BJ (cell line): ENCODE measurements around the gene LTF. TPM values are rescaled to one million over a fixed set of nuclear protein-coding genes. Genes with fewer than 3 reads are reported as not detected.

Experiments used
- CTCF ChIA-PET: fragments of 350-600 bp; formaldehyde crosslinking; extraction: SDS; loops from one replicate; lab custom pipeline; 2021; ENCODE audit warnings: antibody characterized with exemption, inconsistent platforms; lab: Yijun Ruan, JAX
- POLR2A ChIA-PET: fragments of 300-600 bp; sonication (Branson Sonifier 250); formaldehyde crosslinking; extraction: SDS; loops from one replicate; lab custom pipeline; 2021; ENCODE audit warnings: antibody characterized with exemption; lab: Charles Lee
- DNase-seq: peaks from one replicate; pipeline ENCODE4 v3.0.0-alpha.2; 2011; ENCODE audit warnings: low read depth
- H3K27me3 ChIP-seq: 2 replicates; pipeline ENCODE4 v1.6.0; 2011; ENCODE audit warnings: low read length; ENCODE audit not compliant: control insufficient read depth, insufficient read depth
- H3K36me3 ChIP-seq: 2 replicates; pipeline ENCODE4 v1.5.1; 2011; ENCODE audit warnings: low read length; ENCODE audit not compliant: control insufficient read depth, insufficient read depth
- H3K4me3 ChIP-seq: 2 replicates; pipeline ENCODE4 v1.5.1; 2011; ENCODE audit warnings: low read depth, mild to moderate bottlenecking, control low read depth, low read length
- polyA plus RNA-seq: library from polyadenylated mRNA; depleted of rRNA; stranded (reverse); fragments of >200 nt; gene quantifications from 2 replicates; pipeline ENCODE4 v1.2.3, GENCODE V29; 2011
- TF ChIP-seq, protein P1 (sequence below): IDR thresholded peaks from 2 replicates; pipeline ENCODE4 v1.5.1; 2011; ENCODE audit warnings: low read depth, mild to moderate bottlenecking, control low read depth, inconsistent platforms, low read length, moderate library complexity; ENCODE audit not compliant: insufficient read depth

LTF gene
- polyA plus RNA-seq, 1 experiment: not detected

DNA sequence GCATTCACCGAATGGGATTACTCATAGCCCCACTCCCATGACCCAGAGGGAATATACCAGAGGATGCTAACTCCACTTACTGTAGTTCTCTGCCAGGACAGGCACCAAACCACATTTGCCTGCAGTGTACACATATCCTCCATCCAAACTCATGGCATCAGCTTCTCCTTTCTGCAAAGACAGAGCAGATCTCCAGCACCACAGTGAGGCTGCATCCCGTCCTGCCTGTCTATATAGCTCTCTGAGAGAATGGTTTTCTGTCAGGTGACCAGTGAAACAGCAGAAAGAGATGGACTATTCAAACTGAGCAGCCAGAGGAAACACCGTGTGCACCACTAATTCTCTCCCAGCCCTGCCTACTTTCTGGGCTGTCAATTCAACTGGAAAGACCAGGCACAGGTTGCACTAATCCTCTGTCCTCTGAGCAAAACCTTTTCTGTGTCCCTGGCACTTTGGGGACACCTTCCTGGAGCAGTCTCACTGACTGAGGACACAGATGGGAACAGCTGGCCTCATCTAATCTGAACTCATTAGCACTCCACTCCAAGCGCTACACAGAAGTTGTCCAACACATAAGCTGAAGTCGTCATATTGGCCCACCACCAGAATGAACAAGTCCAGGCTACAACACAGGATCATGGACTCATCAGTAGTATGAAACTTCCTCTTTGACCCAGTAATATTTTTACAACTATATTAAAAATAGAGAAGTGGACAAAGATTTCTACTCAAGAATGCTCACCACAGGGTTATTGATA is 17.3 kb downstream of the LTF start:
- H3K27me3 ChIP-seq: peaks cover 4% of the 10 kb centered on the region
- CTCF ChIA-PET: no interaction called here
- no peak for DNase-seq
- POLR2A ChIA-PET: no interaction called here
- no peaks in the 10 kb centered on the region for H3K36me3 ChIP-seq
- TF ChIP-seq, protein P1, sequence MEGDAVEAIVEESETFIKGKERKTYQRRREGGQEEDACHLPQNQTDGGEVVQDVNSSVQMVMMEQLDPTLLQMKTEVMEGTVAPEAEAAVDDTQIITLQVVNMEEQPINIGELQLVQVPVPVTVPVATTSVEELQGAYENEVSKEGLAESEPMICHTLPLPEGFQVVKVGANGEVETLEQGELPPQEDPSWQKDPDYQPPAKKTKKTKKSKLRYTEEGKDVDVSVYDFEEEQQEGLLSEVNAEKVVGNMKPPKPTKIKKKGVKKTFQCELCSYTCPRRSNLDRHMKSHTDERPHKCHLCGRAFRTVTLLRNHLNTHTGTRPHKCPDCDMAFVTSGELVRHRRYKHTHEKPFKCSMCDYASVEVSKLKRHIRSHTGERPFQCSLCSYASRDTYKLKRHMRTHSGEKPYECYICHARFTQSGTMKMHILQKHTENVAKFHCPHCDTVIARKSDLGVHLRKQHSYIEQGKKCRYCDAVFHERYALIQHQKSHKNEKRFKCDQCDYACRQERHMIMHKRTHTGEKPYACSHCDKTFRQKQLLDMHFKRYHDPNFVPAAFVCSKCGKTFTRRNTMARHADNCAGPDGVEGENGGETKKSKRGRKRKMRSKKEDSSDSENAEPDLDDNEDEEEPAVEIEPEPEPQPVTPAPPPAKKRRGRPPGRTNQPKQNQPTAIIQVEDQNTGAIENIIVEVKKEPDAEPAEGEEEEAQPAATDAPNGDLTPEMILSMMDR: no peak
- H3K4me3 ChIP-seq: no peak overlapping the region

DNA sequence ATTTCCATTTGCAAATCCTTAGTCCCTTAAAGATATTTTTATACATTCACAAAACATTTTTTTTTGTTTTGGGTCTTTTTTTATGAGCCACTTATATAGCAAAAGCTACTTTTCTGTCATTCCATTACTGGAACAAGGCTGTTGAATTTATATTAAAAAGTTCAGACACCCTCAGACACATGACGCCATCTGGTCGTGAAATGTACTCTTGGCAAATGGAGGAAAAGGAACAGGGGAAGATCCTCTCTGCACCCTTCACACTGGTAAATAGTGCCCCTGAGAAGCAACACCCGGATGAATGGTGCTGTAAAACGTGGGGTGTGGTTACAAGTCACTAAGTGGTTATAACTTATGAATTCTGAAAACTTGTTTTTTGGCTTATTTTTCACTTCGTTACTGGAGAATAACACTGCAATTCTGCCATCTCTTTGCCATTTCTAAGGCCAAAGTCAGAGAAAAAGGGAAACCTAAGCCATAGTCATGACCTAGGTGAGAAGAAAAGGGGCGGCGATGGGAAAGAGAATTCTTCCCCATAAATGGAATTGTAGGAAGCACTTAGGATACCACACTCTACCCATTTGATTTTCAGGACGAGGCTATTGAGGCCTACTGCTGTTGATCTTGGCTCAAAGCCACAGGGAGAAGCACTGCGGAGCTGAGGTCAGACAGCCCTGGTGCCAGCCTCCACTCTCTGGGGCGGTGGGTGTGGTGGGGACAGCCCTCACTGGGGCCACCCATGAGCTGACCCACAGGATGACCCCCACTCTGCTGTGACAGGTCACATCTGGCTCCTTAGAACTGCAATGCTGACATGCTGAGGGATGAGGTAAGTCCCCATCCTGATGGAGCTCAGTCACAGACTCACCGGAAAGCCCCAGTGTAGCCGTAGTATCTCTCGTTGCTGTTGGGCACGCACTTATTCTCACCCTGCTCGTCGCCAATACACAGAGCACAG is 21.9 kb downstream of the LTF start:
- ChIA-PET CTCF (interaction anchor here (0.6 to 1.4 kb wide), 5 partner anchors 12 to 249 kb away, joined by 3 read pairs; no protein-coding TSS in a partner anchor), POLR2A (no interaction called here)
- Histone ChIP-seq H3K27me3 (peaks cover 6% of the 10 kb centered on the region; the same call in 1 of the 2 replicates), H3K36me3 (no peaks in the 10 kb centered on the region), H3K4me3 (no peak overlapping the region)
- DNase-seq: no peak
- TF ChIP-seq, protein P1: no peak

DNA sequence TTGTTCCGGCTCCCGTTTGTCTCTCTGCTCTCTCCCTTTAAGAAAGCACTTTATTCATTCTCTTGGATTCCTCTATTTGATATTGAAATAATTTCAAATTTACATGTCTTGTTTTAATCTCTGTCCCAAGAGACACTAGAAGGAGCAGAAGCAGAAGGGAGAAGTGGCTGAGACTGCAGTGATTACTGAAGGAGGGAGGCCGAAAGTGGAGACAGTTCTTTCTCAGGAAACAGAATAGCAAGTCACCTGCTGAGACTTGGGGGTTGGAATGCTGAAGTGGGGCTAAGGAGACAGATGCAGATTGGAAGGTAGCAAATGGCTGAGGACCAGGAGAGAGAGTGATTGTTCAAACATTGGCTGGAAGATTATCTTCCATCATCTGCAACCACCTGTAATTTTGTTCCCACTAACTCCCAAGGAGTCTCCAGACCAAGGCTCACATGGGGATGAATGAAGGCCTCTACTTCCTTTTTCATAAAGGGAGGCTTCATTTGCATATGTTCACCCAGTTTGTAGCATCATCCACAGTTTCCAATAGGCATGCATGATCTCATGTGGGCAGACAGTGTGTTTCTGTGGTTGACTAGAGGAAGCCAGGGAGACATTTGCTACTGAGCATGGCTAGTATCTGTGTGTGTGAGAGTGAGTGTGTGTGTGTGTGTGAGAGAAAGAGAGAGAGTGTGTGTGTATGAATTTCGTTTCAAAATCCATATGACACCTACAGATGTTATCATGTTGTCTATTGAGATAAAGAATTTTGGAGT is 24.0 kb downstream of the LTF start:
- no peaks in the 10 kb centered on the region for H3K36me3 ChIP-seq
- ChIA-PET CTCF (no interaction called here), POLR2A (no interaction called here)
- H3K4me3 ChIP-seq: no peak overlapping the region
- TF ChIP-seq, protein P1: no peak
- peaks cover 6% of the 10 kb centered on the region for H3K27me3 ChIP-seq
- DNase-seq: no peak

DNA sequence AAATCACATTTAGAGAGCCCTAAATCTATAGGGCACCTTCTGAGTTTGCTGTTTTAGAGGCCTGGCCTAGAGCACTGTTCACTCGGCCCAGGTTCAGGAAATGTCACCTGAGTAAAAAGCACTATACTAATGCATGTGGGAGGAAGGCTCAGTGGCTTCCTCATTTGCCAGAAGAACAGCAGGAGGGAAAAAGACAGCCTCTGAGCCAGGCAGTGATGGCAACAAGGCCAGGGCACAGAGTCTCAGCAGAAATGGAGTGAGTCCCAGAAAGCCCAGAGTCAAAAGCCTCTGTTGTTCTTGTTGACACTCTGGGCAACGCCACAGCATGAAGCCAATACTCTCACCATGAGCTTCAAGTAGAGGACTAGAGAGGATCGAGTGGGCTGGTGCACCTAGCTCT is 25.9 kb downstream of the LTF start:
- H3K4me3 ChIP-seq: no peak overlapping the region
- POLR2A ChIA-PET: no interaction called here
- TF ChIP-seq, protein P1: no peak
- H3K27me3 ChIP-seq: peaks cover 6% of the 10 kb centered on the region
- no peaks in the 10 kb centered on the region for H3K36me3 ChIP-seq
- DNase-seq: no peak
- CTCF ChIA-PET: interaction anchor here (1.4 to 2.4 kb wide), 2 partner anchors 11 to 50 kb away, joined by 4 to 6 read pairs; no protein-coding TSS in a partner anchor
